Measurements from ENCODE around the gene PPIC.

DNA sequence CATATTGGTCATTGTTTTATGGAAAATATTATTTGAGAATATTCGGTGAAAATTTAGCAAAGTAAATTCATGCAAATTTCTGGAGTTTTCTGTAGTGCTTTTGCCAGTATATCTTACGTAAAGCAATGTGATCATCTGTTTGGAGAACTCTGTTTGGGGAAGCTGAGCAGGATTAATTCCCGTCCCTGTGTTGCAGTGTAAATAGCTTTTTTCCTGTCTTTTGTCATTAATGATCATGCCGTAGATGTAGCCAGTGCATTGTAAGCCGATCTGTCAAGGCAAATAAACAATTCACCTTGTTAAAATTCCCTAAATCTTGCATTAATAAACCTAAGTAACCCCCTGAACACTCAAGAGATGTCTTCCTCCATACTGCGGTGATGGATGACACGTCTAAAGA lies 39.2 kb downstream of the PPIC start:
- TF ChIP-seq CTCF (IDR thresholded peaks at IDR 0.05) (no peak), POLR2A (IDR thresholded peaks at IDR 0.05) (no peak)
